Peyer's patch (tissue), 4 donors: Measurements from ENCODE around the gene PEA15. TPM values are rescaled to one million over a fixed set of nuclear protein-coding genes. Genes with fewer than 3 reads are reported as not detected.

Experiments used
- DNase-seq, 3 donors: peaks; one replicate each; pipeline ENCODE4 v3.0.0-alpha.2; 2017 to 2019
- H3K27ac ChIP-seq, 4 donors: fragments of 200-600 bp; sonication (generic); one replicate each; pipeline ENCODE4 v1.5.1; 2016 to 2019
- H3K27me3 ChIP-seq, 2 donors: fragments of 200-600 bp; sonication (generic); one replicate each; pipeline ENCODE4 v1.5.1; 2019
- H3K36me3 ChIP-seq, 3 donors: fragments of 200-600 bp; sonication (generic); one replicate each; pipeline ENCODE4 v1.5.1; 2016 to 2019
- H3K4me1 ChIP-seq, 4 donors: fragments of 200-600 bp; sonication (generic); one replicate each; pipeline ENCODE4 v1.5.1; 2016 to 2019
- H3K4me3 ChIP-seq, 4 donors: fragments of 200-600 bp; sonication (generic); 1 replicate in 3 of 4; 2 replicates in 1 of 4; pipeline ENCODE4 v1.5.1; 2016 to 2019; ENCODE audit warnings: mild to moderate bottlenecking in 1 of 4
- H3K9me3 ChIP-seq, 4 donors: fragments of 200-600 bp; sonication (generic); one replicate each; pipeline ENCODE4 v1.5.1; 2016 to 2019; ENCODE audit warnings: mild to moderate bottlenecking in 1 of 4
- CTCF ChIP-seq, 6 experiments: fragments of 450-650 bp in 4 of 6; fragments of 200-600 bp in 2 of 6; sonication (generic) in 1 of 6; IDR thresholded peaks; one replicate each; pipeline ENCODE4 v1.5.1; 2017 to 2019; ENCODE audit warnings: antibody characterized with exemption in 6 of 6, mild to moderate bottlenecking in 3 of 6, moderate library complexity in 1 of 6
- POLR2A ChIP-seq, 2 donors: fragments of 450-650 bp; IDR thresholded peaks; one replicate each; pipeline ENCODE4 v1.5.1; 2017; ENCODE audit warnings: antibody characterized with exemption in 2 of 2, mild to moderate bottlenecking in 2 of 2, moderate library complexity in 2 of 2
- total RNA-seq, 4 donors: library from RNA; depleted of rRNA; stranded (reverse); fragments of >200 nt; gene quantifications; one replicate each; pipeline ENCODE4 v1.1.0, GENCODE V29; 2016

PEA15 gene
- total RNA-seq, 4 donors from 2014 or later: 10.2 to 34.7 (median 17.3) TPM

DNA sequence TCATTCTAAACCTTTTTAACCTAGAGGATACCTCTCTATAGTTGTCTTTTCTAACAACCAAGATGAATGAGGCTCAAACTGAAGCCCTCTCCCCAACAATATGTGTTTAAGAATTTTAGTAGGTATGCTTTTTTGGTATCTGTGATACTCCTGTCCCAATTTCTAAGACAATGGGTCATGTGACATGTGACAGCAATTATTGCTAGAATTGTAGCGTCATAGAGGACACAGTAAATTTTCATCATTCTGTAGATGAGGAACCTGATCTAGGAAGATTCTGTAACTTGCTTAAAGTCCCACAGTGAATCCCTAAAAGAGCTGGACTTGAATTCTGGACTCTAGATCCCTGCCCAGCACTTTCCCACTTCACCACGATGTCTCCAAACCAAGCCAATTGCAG lies 26.5 kb upstream of the PEA15 start:
- H3K36me3 ChIP-seq: no peaks in the 10 kb centered on the region
- H3K4me1 ChIP-seq: no peaks in the 10 kb centered on the region
- H3K27ac ChIP-seq: no peak overlapping the region
- H3K9me3 ChIP-seq: no peaks in the 10 kb centered on the region
- no peak for DNase-seq
- TF ChIP-seq CTCF (IDR thresholded peaks at IDR 0.05): no peak
- no peak for TF ChIP-seq POLR2A (IDR thresholded peaks at IDR 0.05)
- H3K4me3 ChIP-seq: no peak overlapping the region
- no peaks in the 10 kb centered on the region for H3K27me3 ChIP-seq

DNA sequence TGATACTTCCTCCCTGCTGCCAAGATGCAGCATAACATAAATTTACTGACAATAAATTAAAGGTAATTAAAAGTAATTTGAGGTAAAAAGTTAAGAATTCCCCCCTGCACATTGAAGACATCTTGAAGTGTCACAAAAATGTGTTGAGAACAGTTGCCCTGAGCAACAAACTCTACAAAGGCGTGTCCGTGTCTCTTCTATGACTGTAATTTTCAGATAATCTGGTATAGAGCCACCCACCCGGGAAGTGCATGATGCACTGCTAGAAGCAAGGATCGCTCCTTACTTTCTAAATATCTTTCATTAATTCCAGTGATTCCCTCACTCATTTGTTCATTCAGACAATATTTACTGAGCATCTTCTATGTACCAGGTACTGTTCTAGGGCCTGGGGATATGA lies 25.8 kb upstream of the PEA15 start:
- Histone ChIP-seq H3K27me3 (no peaks in the 10 kb centered on the region), H3K4me1 (no peaks in the 10 kb centered on the region), H3K27ac (no peak overlapping the region), H3K36me3 (no peaks in the 10 kb centered on the region), H3K4me3 (no peak overlapping the region), H3K9me3 (no peaks in the 10 kb centered on the region)
- no peak for DNase-seq
- TF ChIP-seq CTCF (IDR thresholded peaks at IDR 0.05) (no peak), POLR2A (IDR thresholded peaks at IDR 0.05) (no peak)

DNA sequence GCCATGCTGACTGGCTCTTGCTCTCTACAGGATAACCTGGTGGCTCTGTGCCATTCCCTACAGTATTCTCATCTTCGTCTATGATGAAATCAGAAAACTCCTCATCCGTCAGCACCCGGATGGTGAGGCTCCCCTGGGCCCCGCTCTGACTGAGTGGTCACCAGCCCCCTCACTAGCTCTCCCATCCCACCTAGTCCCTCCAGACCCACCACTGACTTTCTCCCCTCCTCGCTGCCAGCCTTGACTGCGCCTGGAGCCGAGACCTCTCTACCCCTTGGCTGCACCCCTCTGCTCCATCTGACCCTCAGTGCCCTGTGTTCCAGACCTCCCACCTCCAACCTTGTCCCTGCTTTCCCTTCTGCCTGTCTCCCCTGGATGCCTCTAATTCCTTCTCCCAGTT lies 18.9 kb upstream of the PEA15 start:
- no peak for DNase-seq
- TF ChIP-seq CTCF (IDR thresholded peaks at IDR 0.05) (no peak), POLR2A (IDR thresholded peaks at IDR 0.05) (no peak)
- Histone ChIP-seq H3K27me3 (no peaks in the 10 kb centered on the region), H3K36me3 (no peaks in the 10 kb centered on the region), H3K4me3 (no peak overlapping the region), H3K27ac (no peak overlapping the region), H3K9me3 (no peaks in the 10 kb centered on the region), H3K4me1 (no peaks in the 10 kb centered on the region)

- H3K9me3 ChIP-seq: no peaks in the 10 kb centered on the region
- H3K4me3 ChIP-seq: no peak overlapping the region
- no peak for DNase-seq
- H3K27me3 ChIP-seq: no peaks in the 10 kb centered on the region
- H3K36me3 ChIP-seq: no peaks in the 10 kb centered on the region
- H3K27ac ChIP-seq: no peak overlapping the region
- TF ChIP-seq CTCF (IDR thresholded peaks at IDR 0.05) (no peak), POLR2A (IDR thresholded peaks at IDR 0.05) (no peak)
- H3K4me1 ChIP-seq: no peaks in the 10 kb centered on the region
Measured at GRCh38 chr1:160186729-160187128, 18.5 kb upstream of the PEA15 start.

DNA sequence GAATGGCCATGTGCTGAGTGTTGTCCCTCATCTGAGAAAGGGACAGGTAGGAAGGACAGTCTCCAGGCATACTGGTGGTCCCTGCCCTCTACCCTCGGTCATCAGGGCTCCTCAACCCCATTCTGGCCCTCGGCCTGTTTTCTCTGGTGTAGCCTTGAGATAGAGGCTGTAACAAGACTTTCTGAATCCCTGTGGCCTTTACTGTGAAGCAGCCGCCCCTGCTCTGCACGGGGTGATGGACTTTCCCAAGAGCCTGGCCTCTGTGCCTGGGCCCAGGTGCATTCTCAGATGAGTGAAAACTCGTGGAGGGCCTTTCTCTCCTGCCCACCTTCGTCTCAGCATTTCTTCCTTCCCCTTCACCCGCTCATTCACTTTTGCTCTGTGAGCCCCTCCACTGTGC lies 17.8 kb upstream of the PEA15 start:
- Histone ChIP-seq H3K27ac (no peak overlapping the region), H3K9me3 (no peaks in the 10 kb centered on the region), H3K36me3 (no peaks in the 10 kb centered on the region), H3K27me3 (no peaks in the 10 kb centered on the region), H3K4me3 (no peak overlapping the region), H3K4me1 (no peaks in the 10 kb centered on the region)
- TF ChIP-seq POLR2A (IDR thresholded peaks at IDR 0.05) (no peak), CTCF (IDR thresholded peaks at IDR 0.05) (no peak)
- DNase-seq: no peak

- H3K4me3 ChIP-seq: no peak overlapping the region
- H3K9me3 ChIP-seq: no peaks in the 10 kb centered on the region
- no peaks in the 10 kb centered on the region for H3K27me3 ChIP-seq
- no peak overlapping the region for H3K27ac ChIP-seq
- no peak for TF ChIP-seq CTCF (IDR thresholded peaks at IDR 0.05)
- no peak for TF ChIP-seq POLR2A (IDR thresholded peaks at IDR 0.05)
- peaks cover 0 to 8% (median under 1%) of the 10 kb centered on the region in 4 donors for H3K4me1 ChIP-seq
- H3K36me3 ChIP-seq: no peaks in the 10 kb centered on the region
- no peak for DNase-seq
Measured at GRCh38 chr1:160188341-160188740, 16.8 kb upstream of the PEA15 start.
